ENCODE measurements around the gene LRIF1. TPM values are rescaled to one million over a fixed set of nuclear protein-coding genes. Genes with fewer than 3 reads are reported as not detected.
A peak's percentile ranks its signal among the peaks of the same experiment; 100 is the strongest.
"Not testable (repeated sequence)": the region's sequence is repeated elsewhere in the genome, so short reads cannot be mapped to it uniquely, and the experiment has no call there.

The LRIF1 gene
- total RNA-seq, 1 experiment from 2014 or later = 15.4 TPM

GRCh38 chr1:110962892-110963690, 631 bp downstream of the LRIF1 start:
- H3K36me3 ChIP-seq (replicated peaks; ENCODE audit: control insufficient read depth, insufficient read depth, low read length) = no peaks in the 10 kb centered on the region
- H3K4me3 ChIP-seq (ENCODE audit: insufficient read depth, low read depth, low read length) = peak overlapping the region; percentile 85
- DNase-seq = peak; percentile 37
- no peaks in the 10 kb centered on the region for H3K27me3 ChIP-seq (ENCODE audit: control insufficient read depth, insufficient read depth, low read length)

GRCh38 chr1:110961902-110962301, 1.8 kb downstream of the LRIF1 start:
- no peak overlapping the region for H3K4me3 ChIP-seq (ENCODE audit: insufficient read depth, low read depth, low read length)
- no peak for DNase-seq

GRCh38 chr1:110960777-110961420, 2.8 kb downstream of the LRIF1 start:
- H3K4me3 ChIP-seq (ENCODE audit: insufficient read depth, low read depth, low read length) = no peak overlapping the region
- H3K27me3 ChIP-seq (ENCODE audit: control insufficient read depth, insufficient read depth, low read length) = no peaks in the 10 kb centered on the region
- no peak for DNase-seq
- no peaks in the 10 kb centered on the region for H3K36me3 ChIP-seq (replicated peaks; ENCODE audit: control insufficient read depth, insufficient read depth, low read length)

More at GRCh38 chr1:110961902-110962301, 1.8 kb downstream of the LRIF1 start:
- Histone ChIP-seq H3K27me3 (ENCODE audit: control insufficient read depth, insufficient read depth, low read length) (no peaks in the 10 kb centered on the region), H3K36me3 (replicated peaks; ENCODE audit: control insufficient read depth, insufficient read depth, low read length) (no peaks in the 10 kb centered on the region)

GRCh38 chr1:110957798-110958197, 5.9 kb downstream of the LRIF1 start:
- no peaks in the 10 kb centered on the region for H3K27me3 ChIP-seq (ENCODE audit: control insufficient read depth, insufficient read depth, low read length)
- H3K36me3 ChIP-seq (replicated peaks; ENCODE audit: control insufficient read depth, insufficient read depth, low read length) = no peaks in the 10 kb centered on the region
- no peak for DNase-seq
- H3K4me3 ChIP-seq (ENCODE audit: insufficient read depth, low read depth, low read length) = no peak overlapping the region

DNA sequence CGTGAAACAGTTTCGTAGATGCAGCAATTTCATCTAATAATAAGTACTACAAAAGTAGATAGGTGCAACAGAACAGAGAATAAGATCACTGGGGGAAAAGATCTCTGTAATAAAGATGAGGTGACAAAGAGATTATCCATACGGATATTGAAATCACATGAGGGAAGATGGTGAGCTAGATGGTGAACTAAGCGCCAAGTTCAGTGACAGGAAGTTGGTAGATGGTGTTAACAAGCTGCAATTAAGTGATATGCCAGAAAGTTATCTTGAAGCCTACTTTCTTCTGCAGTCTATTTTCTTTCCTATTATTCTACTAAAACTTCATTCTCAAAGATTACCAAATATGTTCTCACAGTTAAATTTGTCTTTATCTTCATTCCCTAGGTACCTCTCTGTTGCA, 7.1 kb downstream of the LRIF1 start:
- no peak for DNase-seq
- H3K4me3 ChIP-seq (ENCODE audit: insufficient read depth, low read depth, low read length) = no peak overlapping the region
- H3K27me3 ChIP-seq (ENCODE audit: control insufficient read depth, insufficient read depth, low read length) = no peaks in the 10 kb centered on the region
- H3K36me3 ChIP-seq (replicated peaks; ENCODE audit: control insufficient read depth, insufficient read depth, low read length) = no peaks in the 10 kb centered on the region; the same call in 1 of the 2 replicates

GRCh38 chr1:110953031-110953430, 10.7 kb downstream of the LRIF1 start:
- no peak overlapping the region for H3K4me3 ChIP-seq (ENCODE audit: insufficient read depth, low read depth, low read length)
- no peaks in the 10 kb centered on the region; the same call in none of the 2 replicates for H3K36me3 ChIP-seq (replicated peaks; ENCODE audit: control insufficient read depth, insufficient read depth, low read length)
- DNase-seq = no peak
- no peaks in the 10 kb centered on the region for H3K27me3 ChIP-seq (ENCODE audit: control insufficient read depth, insufficient read depth, low read length)

DNA sequence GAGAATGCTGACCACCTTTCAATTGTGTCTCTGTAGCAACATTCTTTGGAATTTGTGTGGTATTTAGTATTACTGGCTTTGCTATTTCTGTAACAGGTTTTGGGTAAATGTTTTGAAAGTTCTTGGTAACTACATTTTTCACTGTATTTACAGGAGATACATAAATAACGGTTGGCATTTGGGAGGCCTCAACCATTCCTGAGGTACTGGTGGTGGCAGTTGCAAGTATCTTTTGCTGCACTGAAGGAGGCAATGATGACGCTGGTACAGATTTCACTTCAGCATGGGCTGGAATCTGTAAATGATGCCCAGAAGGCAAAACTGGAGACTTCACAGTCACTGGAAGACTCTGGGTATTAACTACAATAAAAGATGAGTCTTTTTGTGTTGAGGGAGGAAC, 11.7 kb downstream of the LRIF1 start:
- Histone ChIP-seq H3K4me3 (ENCODE audit: insufficient read depth, low read depth, low read length) (no peak overlapping the region), H3K36me3 (replicated peaks; ENCODE audit: control insufficient read depth, insufficient read depth, low read length) (no peaks in the 10 kb centered on the region; the same call in none of the 2 replicates), H3K27me3 (ENCODE audit: control insufficient read depth, insufficient read depth, low read length) (no peaks in the 10 kb centered on the region)
- DNase-seq = no peak

DNA sequence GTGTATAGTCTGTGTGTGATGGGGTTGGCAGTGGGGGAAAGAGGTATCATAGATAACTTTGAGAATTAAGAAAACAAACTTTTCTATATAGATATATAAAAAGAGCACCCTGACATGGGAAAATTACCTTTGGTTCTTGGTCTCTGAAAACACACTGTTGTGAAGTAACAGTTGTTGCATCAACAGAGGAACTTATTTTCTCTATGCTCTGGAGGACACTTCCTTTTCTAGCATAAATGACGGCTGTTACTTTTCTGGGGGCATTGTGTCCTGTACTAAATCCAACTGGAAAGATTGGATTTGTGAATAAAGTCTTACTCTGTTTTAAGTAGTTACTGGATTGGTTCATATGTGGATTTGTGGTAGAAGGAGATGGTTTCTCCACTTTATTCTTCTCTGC, 12.6 kb downstream of the LRIF1 start:
- Histone ChIP-seq H3K36me3 (replicated peaks; ENCODE audit: control insufficient read depth, insufficient read depth, low read length) (no peaks in the 10 kb centered on the region; the same call in none of the 2 replicates), H3K4me3 (ENCODE audit: insufficient read depth, low read depth, low read length) (no peak overlapping the region), H3K27me3 (ENCODE audit: control insufficient read depth, insufficient read depth, low read length) (no peaks in the 10 kb centered on the region)
- no peak for DNase-seq

DNA sequence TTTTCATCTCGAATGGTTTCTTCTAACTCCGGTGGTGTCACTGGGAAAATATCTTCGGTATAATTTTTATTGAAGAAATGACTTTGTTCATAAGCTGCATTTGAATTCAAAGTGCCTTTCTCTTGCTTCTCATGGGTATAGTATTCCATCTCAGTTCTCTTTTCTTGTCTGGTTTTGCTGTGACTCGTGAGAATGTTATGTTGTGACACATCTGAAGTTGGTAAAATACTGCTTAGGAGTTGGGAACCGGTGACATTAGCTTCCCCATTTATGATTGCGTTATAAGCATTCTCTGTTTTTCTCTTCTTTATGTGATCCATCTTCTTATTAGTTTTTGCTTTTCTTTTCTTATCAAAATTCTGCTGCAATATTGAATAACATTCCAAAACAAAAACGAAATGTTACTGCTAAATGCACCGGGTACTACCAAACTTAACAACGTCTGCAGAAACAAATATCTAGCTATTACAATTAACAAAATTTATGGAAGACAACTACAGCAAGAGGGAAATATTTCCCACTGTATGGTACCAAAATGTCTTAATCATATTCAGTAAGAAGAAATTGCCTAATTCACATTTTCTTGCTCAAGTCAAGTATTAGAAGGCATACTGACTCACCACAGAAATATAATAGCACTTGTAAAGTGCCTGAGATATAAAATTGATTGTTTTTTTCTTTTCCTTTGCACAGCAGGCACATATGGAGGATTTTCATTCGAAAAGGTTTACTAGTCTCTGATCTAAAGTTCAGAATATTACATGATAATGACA, 15.5 kb downstream of the LRIF1 start:
- Histone ChIP-seq H3K36me3 (replicated peaks; ENCODE audit: control insufficient read depth, insufficient read depth, low read length) (no peaks in the 10 kb centered on the region; the same call in none of the 2 replicates), H3K27me3 (ENCODE audit: control insufficient read depth, insufficient read depth, low read length) (no peaks in the 10 kb centered on the region), H3K4me3 (ENCODE audit: insufficient read depth, low read depth, low read length) (no peak overlapping the region)
- DNase-seq = no peak

GRCh38 chr1:110945626-110946025, 18.1 kb downstream of the LRIF1 start:
- DNase-seq = no peak
- no peak overlapping the region for H3K4me3 ChIP-seq (ENCODE audit: insufficient read depth, low read depth, low read length)
- no peaks in the 10 kb centered on the region for H3K27me3 ChIP-seq (ENCODE audit: control insufficient read depth, insufficient read depth, low read length)
- H3K36me3 ChIP-seq (replicated peaks; ENCODE audit: control insufficient read depth, insufficient read depth, low read length) = no peaks in the 10 kb centered on the region; the same call in 1 of the 2 replicates

DNA sequence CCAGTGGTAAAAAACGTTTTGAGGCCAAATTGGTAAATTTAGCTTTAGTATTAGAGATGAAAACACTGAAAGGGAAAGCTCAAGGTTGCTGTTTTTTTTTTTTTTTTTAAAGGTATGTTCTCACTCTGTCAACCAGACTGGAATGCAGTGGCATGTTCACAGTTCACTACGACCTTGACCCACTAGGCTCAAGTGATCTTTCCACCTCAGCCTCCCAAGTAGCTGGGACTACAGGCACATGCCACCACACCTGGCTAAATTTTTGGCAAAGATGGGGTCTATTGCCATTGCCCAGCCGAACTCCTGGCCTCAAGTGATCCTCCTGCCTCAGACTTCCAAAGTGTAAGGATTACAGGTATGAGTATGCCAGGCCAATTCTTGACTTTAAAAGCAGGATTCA, 18.9 kb downstream of the LRIF1 start:
- no peaks in the 10 kb centered on the region for H3K27me3 ChIP-seq (ENCODE audit: control insufficient read depth, insufficient read depth, low read length)
- H3K36me3 ChIP-seq (replicated peaks; ENCODE audit: control insufficient read depth, insufficient read depth, low read length) = no peaks in the 10 kb centered on the region; the same call in 1 of the 2 replicates
- H3K4me3 ChIP-seq (ENCODE audit: insufficient read depth, low read depth, low read length) = no peak overlapping the region
- no peak for DNase-seq

DNA sequence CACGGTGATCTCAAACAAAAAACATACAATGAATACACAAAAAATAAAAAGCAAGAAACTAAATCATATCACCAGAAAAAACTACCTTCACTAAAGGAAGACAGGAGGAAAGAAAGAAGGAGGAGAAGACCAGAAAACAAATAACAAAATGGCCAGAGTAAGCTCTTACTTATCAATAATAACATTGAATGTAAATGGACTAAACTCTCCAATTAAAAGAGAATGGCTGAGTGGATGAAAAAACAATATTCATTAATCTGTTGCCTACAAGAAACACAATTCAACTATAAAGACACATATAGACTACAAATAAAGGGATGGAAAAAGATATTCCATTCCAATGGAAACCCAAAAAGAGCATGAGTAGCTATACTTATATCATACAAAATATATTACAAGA, 27.2 kb downstream of the LRIF1 start:
- H3K27me3 ChIP-seq (ENCODE audit: control insufficient read depth, insufficient read depth, low read length) = no peaks in the 10 kb centered on the region
- no peak for DNase-seq
- H3K4me3 ChIP-seq (ENCODE audit: insufficient read depth, low read depth, low read length) = no peak overlapping the region
- no peaks in the 10 kb centered on the region for H3K36me3 ChIP-seq (replicated peaks; ENCODE audit: control insufficient read depth, insufficient read depth, low read length)

DNA sequence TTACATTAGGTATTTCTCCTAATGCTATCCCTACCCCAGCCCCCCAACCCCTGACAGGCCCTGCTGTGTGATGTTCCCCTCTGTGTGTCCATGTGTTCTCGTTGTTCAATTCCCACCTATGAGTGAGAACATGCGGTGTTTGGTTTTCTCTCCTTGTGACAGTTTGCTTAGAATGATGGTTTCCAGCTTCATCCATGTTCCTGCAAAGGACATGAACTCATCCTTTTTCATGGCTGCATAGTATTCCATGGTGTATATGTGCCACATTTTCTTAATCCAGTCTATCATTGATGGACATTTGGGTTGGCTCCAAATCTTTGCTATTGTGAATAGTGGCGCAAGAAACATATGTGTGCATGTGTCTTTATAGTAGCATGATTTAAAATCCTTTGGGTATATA, 32.6 kb downstream of the LRIF1 start:
- not testable (repeated sequence) for DNase-seq; H3K4me3 ChIP-seq (ENCODE audit: insufficient read depth, low read depth, low read length); H3K36me3 ChIP-seq (replicated peaks; ENCODE audit: control insufficient read depth, insufficient read depth, low read length); H3K27me3 ChIP-seq (ENCODE audit: control insufficient read depth, insufficient read depth, low read length)

DNA sequence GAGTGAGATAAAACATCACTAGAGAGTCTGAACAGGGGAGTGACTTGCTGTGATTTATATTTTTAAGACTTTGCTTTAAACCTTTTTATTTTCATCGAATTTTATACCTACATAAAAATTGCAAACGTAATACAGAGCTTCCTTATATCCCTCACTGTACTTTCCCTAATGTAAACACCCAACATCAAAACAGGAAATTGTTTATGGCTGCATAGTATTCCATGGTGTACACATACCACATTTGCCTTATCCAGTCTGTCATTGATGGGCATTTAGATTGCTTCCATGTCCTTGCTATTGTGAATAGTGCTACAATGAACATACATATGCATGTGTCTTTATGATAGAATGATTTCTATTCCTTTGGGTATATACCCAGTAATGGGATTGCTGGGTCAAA, 34.8 kb downstream of the LRIF1 start:
- no peak overlapping the region for H3K4me3 ChIP-seq (ENCODE audit: insufficient read depth, low read depth, low read length)
- no peak for DNase-seq
- H3K36me3 ChIP-seq (replicated peaks; ENCODE audit: control insufficient read depth, insufficient read depth, low read length) = no peaks in the 10 kb centered on the region
- H3K27me3 ChIP-seq (ENCODE audit: control insufficient read depth, insufficient read depth, low read length) = no peaks in the 10 kb centered on the region

Data from H7 (cell line).